ENCODE results near the gene CFAP45. TPM values are rescaled to one million over a fixed set of nuclear protein-coding genes. Genes with fewer than 3 reads are reported as not detected.
A peak's percentile ranks its signal among the peaks of the same experiment; 100 is the strongest.

CFAP45 gene
- total RNA-seq, 1 donor from 2014 or later = 0.37 TPM

GRCh38 chr1:159923203-159924024 lies 23.4 kb upstream of the CFAP45 start:
- DNase-seq (ENCODE audit: low spot score) = peak; percentile 80

GRCh38 chr1:159922511-159923202 lies 22.7 kb upstream of the CFAP45 start:
- DNase-seq (ENCODE audit: low spot score) = no peak

GRCh38 chr1:159921700-159922504 lies 21.9 kb upstream of the CFAP45 start:
- DNase-seq (ENCODE audit: low spot score) = no peak

GRCh38 chr1:159921251-159921650 lies 21.3 kb upstream of the CFAP45 start:
- no peak for DNase-seq (ENCODE audit: low spot score)

DNA sequence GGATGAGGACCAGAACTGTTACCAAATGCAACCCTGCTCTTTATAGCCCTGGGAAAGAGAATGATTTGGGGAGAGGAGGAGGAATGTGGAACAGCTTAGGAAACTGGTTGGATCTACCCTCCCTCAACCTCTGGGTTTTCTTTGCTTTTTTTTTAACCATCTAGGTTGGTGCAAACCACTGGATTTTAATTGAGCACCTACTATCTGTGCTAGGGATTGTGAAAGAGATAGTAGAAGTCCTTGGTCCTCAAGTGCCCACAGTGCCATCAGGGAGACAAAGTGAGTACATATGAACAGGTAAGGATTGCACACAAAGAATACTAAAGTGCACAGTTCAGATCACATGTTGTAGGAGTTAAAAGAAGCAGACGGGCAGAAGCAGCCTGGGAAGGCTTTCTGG lies 20.7 kb upstream of the CFAP45 start:
- no peak for DNase-seq (ENCODE audit: low spot score)

GRCh38 chr1:159920202-159920601 lies 20.2 kb upstream of the CFAP45 start:
- DNase-seq (ENCODE audit: low spot score) = no peak

- DNase-seq (ENCODE audit: low spot score) = no peak
Observed at GRCh38 chr1:159919236-159919865, 19.4 kb upstream of the CFAP45 start.

DNA sequence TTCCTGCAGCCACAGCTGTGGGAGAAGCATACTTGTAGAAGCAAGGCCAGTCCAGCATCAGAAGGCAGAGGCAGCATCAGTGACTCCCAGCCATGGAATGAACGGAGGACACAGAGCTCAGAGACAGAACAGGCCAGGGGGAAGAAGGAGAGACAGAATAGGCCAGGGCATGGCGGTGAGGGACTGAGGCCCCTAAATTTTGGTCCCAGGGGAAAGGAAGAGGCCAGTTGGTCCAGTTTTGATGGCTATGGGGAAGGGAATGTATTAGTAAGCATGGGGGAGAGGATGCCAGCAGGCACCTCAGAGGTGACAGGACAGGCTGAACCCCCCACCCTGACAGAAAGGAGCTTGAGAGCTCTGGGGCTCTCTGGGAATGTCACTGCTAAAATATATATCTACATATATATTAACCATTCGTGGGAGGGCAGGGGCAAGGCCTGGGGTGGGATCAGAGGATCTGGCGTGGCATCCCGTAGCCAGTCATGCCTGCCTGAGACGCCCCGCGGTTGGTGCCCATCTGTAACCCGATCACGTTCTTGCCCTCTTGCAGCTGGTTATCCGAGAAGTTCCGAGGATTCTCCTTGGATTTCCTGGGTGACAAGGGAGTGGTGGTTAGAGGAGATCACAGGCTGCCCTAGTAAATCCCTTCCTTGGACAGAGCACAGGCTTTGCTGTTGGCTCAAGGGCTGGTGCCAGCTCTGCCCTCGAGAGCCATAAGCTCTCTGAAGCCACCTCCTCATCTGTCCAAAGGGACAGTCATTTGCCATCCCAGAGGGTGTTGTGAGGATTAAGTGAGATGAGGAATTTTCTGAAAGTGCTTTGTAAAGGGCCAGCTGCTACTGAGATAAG lies 18.6 kb upstream of the CFAP45 start:
- no peak for DNase-seq (ENCODE audit: low spot score)

DNA sequence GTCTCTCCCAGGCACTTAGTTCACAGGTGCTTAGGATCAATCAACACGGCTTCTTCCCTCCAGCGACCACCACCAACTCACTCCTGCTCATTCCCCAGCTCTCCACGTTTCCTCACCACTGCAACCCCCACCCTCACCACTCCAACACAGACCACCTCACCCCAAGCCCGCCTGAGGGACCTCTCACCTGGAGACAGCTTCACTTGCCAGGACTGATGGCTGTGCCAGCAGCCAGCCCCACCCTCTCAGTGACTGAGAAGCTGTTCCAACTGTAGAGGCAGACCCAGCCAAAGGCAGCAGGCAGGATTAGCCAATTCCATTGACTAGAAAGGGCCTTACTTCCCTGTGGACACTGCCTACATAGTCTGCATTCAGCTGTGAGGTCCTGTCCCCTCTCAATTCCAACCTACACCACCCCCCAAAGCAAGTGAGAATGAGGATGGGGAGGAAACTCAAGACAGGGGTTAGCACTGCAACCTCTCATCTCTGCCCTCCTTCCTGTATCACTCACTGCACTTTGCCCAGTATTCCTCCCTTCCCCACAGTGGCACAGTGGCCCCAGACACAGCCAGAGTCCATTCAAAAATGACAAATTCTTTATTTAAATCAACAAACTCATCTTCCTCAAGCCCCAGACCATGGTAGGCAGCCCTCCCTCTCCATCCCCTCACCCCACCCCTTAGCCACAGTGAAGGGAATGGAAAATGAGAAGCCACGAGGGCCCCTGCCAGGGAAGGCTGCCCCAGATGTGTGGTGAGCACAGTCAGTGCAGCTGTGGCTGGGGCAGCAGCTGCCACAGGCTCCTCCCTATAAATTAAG lies 17.8 kb upstream of the CFAP45 start:
- DNase-seq (ENCODE audit: low spot score) = peak; percentile 40

GRCh38 chr1:159916242-159917051 lies 16.5 kb upstream of the CFAP45 start:
- DNase-seq (ENCODE audit: low spot score) = peak; percentile 51

GRCh38 chr1:159915571-159916241 lies 15.7 kb upstream of the CFAP45 start:
- no peak for DNase-seq (ENCODE audit: low spot score)

- DNase-seq (ENCODE audit: low spot score) = no peak
Observed at GRCh38 chr1:159914252-159915018, 14.5 kb upstream of the CFAP45 start.

- DNase-seq (ENCODE audit: low spot score) = peak; percentile 60
Observed at GRCh38 chr1:159913451-159914192, 13.7 kb upstream of the CFAP45 start.

DNA sequence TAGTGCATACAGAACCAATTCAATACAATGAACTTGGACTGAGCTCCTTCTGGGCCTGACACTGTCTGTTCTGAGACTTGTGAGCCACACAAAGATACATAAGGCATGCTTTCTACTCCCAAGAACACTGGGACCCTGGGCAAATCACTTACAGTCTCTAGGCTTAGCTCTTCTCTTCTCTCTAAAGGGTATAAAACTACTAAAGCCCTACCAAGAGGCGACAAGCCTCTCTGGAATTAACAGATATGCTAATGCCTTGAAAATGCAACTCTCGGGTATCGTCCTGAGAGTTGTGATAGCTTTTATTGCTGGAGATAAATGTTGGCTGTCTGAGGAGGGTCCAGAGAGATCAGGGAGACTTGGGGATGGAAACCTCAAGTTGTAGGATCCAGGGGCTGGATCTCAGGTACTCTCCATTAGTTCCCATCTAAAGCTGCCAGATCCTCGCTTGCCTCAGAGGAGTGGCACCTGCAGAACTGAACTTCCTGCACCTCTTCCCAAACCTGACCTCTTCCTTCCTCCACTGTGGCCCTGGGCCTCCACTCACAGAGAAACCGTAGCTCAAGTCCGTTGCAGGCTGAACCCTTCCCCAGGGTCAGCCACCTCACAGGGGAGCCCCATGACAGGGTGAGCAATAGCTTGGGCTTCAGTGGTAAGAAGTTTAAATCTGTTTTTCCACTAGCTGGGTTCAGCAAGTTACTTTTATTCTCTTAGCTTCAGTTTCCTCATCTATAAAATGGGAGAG lies 11.5 kb upstream of the CFAP45 start:
- DNase-seq (ENCODE audit: low spot score) = no peak

DNA sequence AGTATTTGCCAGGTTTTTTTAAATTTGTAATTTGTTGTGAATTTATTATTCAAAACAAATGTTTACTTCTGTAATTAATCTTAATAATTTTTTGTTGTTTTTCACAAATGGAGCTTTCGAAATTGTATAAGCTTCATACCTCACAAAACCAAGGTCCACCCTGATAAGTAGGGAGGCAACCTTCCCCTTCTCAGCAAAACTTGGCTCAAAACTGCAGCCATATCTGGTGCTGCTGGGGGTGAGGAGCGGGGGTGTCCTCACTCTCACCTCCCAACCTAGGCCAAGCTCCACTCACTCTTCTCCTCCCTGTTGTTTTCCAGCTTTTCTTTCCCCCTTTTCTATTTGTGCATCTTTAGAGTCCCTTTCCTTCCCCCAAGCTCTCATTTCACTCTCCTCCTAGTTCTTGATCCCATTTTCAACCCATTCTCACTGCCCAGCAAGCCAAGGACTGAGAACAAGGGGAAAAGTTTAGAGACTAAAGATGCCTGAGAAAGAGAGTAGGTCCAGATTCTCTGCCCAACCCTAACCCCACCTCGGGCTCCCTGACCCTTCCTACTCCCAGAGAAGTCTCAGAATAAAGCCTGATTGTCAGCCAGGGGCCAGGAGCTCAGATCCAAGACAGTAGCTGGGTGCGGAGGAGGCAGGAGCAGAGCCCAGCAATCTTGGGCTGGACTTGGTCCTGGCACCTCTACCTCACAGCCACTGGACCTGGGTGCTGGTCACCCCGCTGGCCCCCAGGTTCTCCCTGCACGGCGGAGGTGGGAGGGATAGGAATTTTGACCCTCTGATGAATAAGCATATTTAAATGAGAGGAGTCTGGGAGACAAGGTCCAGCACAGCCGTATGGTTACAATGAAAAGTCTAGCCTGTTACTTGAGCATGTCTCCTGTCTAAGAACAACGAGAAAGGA lies 8.3 kb upstream of the CFAP45 start:
- DNase-seq (ENCODE audit: low spot score) = no peak
